GM21825 (cell line): Measurements from ENCODE around the gene COX19.

Experiments used
- ATAC-seq: cut with Tn5 transposase; IDR thresholded peaks from one replicate; pipeline ENCODE4 v1.9.1; 2021; ENCODE audit warnings: mild to moderate bottlenecking, moderate library complexity; ENCODE audit not compliant: unreplicated experiment

Gene COX19

DNA sequence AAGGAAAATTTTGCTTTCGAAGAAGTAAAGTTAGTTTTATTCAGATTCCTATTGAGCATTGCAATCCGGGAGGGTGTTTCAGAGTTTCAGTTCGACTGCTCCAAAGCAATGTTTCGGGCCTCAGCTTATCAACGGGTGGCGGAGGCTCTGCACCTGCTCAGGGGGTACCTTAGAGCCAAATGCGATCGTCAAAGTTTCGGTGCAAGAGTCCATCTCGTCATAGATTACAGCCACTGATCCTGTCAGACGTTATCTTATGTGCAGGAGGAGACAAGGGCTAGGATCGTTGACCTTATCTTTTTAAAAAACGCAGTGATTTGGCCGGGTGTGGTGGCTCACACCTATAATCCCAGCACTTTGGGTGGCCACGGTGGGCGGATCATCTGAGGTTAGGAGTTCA lies 3.8 kb upstream of the COX19 start:
- no peak for ATAC-seq

DNA sequence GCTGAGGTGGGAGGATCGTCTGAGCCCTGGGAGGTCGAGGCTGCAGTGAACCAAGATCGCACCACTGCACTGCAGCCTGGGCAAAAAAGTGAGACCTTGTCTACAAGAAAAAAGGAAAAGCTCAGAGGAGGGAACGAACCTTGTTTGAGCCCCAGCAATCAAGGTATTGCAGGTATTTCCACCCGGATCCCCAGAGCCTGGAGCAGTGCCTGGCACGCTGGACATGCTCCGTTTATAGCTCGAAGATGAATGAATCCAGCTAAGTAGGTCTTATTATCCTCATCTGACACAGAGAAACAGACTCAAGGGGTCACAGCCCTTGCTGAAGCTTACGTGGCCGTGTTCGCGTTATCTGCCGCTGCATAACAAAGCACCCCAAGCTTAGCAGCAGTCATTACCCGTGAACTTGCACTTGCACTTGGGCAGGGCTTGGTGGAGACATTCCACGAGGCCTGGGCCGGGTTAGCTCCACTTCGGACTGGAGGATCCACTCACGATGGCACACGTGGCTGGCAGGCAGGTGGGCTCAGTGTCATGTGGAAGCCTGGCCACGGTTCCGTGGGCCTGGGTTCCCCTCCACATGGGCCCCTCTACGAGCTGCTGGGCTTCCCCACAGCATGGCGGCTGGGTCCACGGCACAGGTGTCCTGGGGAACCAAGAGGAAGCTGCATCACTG lies 3.2 kb upstream of the COX19 start:
- no peak for ATAC-seq

DNA sequence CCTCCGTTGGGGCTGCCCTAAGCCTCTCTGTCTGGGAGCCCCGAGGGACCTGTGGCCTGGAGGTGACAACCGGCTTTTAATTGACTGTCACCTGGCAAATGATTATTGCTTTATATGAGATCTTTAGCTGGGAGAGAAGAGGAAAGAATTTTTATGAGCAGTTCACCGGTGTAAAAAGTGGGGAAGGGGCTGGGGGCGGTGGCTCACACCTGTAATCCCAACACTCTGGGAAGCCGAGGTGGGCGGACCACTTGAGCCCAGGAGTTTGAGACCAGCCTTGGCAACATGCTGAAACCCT lies 2.6 kb upstream of the COX19 start:
- ATAC-seq, result no peak

DNA sequence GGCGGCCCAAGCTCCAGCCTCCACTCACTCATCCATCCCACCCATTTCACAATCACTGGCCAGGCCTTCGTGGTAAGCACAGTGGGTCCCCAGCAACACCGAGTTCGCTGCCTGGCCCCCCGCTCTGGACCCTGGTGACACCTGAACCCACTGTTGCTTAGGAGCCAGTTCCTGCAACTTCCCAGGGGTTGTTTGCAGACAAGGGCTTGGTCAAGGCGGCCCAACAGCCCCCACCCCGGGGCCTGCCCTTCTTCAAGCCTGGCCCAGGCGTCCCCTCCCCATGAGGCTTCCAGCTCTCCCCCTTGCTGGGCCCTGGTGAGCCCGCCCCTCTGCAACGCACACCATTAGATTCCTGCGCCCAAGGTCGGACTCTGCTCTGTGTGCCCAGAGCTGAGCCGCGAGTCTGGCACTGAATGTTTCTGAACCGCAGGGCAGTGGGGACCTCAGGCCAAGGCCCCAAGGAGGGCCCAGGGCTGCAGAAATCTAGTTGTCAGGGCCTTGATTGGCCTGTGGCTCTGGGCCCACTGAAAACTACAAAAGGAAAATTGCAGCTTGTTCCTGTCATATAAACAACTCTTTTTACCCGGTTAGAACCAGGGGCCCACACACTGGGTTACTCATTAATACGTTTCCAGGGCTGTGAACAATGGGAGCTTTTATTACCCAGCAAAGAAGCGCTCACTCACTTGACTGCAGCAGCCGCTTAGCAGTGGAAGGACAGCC lies 2.1 kb upstream of the COX19 start:
- ATAC-seq, result peak; percentile 43

DNA sequence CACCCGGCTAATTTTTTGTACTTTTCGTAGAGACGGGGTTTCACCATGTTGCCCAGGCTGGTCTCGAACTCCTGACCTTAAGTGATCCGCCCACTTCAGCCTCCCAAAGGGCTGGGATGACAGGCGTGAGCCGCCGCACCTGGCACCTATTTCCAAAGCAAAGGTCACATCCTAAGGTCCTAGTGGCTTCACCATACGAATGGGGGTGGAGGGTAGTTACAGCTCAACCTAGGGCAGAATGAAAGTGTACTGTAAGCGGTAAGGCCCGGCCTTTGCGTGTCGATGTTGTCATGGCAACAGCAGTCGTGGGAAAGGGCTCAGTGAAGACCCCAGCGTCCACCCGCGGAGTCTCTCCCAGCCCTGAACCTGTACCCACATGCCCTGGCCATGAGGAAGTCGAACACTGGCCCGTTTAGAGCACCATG lies 1.6 kb upstream of the COX19 start:
- ATAC-seq, result no peak

DNA sequence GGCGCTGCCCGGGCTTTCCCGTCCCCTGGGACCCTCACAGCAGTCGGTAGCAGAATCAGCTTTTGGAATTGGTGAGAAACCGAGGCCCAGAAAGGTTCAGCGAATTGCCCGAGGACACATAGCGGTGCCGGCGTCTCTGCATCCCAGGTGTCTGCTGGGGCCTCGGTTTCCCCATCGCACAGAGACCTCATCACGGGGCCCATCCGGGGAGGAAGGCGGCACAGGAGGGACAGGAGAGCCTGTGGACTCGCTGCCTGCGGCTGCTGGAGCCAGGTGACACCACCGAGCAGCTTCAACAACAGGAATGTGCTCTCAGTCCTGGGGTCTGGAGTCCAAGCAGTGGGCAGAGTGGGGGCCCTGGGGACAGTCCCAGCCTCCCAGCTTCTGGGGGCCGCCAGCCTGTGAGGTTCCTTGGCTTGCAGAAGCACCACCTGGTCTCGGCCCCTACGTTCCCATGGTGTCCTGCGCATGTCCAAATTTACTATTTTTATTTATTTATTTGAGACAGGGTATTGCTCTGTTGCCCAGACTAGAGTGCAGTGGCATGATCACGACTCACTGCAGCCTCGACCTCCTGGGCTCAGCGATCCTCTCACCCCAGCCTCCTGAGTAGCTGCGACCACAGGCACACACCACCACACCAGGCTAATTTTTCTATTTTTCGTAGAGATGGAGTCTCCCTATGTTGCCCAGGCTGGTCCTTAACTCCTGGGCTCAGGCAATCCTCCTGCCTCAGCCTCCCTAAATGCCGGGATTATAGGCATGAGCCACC lies 539 bp upstream of the COX19 start:
- ATAC-seq, result no peak

DNA sequence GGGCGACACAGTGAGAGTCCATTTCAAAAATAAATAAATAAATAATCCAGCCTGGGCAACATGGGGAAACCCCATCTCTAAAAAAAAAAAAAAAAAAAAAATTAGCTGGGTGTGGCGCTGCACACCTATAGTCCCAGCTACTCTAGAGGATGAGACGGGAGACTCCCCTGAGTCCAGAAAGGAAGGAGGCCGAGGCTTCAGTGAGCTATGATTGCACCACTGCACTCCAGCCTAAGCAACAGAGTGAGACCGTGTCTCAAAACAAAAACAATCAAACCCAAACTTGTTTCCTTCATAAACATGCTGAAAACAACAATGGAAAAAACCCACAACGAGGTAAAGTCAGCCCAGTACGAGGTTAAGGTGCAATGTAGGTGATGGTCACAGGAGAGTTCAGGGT lies 1.2 kb downstream of the COX19 start:
- no peak for ATAC-seq

DNA sequence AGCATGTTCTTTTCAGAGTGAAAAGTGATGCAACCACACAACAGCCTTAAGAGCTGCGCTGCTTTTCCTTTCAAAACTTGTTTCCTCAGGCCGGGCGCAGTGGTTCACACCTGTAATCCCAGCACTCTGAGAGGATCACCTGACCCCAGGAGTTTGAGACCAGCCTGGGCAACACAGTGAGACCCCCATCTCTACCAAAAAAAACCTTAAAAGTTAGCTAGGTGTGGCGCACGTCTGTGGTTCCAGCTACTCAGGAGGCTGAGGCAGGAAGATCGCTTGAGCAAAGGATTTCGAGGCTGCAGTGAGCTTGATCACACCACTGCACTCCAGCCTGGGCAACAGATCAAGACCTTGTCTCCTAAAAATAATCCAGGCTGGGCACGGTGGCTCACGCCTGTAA lies 2.0 kb downstream of the COX19 start:
- no peak for ATAC-seq

DNA sequence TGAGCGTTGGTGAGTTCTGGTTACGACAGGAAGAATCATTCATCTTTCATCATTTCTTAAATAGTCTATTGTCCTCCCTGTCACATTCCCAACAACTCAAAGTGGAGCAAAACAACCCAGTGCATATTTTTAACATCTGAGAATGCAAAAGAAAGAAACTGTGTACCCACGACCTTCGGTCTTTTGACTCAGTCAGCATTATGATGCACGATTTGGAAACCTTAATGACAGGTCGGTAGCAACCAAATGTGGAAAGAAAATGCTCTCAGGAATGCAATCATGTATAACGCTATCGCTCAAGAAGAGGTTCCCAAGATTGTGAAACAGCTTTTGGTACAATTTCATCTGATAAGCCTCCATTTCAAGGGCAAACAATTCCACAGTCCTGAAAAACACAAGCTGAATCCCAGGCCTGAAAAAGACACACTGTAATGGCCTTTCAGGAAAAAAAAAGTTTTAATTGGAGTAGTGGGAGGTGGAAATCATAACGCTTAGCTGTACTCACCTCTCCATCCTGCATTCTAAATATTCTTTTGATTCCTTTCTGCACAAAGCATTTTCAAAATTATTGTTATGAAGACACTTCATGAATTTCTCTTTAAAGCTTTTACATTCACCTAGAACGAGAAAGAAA lies 2.6 kb downstream of the COX19 start:
- no peak for ATAC-seq

DNA sequence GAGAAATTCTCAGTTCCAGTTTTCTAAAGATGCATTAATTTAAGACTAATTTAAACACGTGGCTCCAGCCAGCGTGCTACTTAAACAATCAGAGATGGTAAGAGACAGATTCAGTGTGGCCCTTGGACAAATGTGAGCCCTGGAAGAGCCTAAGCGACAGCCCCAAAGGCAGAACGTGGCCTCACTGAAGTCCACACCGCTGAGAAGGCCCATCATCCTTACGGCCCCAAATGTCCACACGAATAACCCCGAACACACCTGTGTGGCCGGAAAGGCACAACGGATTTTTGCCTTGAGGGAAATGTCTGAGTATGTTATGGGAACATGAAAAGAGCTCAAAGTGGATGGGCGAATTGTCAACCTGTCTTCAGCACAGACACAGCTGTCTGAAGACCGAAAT lies 3.2 kb downstream of the COX19 start:
- ATAC-seq, result no peak

DNA sequence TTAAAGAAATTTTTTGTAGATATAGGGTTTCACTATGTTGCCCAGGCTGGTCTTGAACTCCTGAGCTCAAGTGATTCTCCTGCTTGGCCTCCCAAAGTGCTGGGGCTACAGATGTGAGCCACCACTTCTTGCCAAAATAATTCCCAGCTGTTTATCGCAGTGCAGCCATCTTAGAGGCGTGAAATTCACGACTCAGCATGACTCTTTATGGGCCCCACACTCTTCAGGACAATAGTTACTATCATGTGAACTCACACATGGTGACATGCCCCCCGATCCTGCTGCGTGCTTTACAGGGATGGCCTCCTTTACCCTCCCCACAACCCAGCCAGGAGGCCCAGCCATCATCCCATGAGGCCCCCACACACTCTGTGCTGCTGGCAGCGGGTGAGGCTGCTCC lies 4.6 kb downstream of the COX19 start:
- ATAC-seq, result no peak

DNA sequence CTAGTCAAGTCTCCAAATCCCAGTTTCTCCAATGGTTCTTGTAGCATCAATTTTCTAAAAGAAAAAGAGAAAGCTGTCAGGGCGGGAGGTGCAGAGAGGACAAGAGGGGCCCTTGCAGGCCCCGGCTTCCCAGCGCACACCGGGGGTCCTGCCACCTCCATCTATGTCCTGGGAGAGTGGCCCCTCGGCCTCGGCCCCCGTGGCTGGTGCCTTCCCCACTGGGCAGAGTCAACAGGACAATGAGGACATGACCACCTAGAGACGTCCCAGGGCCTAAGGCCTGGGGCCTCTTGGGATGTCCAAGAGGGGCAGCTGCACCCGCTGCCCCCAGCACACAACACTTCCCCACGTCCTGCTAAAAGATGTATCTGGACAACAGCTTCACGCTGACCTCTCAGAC lies 5.9 kb downstream of the COX19 start:
- ATAC-seq, result no peak

DNA sequence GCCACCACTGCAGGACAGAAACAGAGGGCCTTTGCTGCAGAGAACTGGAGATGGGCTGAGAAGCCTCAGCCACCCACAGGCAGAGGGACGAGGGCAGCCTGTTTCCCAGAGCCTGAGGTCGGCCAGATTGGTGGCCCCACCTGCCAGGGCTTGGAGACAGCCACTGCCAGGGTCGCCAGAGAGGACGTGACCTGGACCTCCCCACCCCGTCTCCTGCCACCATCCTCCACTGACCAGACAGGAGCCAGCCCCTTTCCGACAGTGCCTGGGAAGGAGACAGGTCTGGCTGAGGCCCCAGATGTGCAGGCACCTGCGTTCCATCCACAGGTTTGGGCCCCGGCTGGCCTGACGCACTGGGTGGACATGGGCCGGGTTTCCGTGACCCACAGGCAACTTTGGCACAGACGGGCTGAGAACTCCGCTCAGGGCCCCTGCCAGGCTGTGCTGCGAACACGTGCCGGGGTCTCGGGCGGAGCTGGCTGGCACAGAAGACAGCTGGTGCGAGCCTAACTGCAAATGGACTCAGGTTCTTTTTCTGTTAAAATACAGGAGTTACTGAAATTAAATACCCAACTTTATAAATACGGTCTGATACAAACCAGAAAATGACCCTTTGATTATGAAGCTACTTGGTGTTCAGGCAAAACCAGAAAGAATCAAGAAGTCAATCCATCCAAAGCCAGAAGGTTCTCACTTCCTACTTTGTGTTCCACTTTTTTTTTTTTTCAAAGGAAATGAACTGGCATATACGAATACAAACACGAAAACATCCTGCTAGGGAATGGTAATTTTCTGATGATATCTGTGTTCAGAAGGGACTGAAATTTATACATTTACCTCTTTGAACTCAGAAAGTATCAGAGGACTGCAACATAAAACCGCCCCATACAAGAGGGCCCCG lies 6.9 kb downstream of the COX19 start:
- no peak for ATAC-seq

DNA sequence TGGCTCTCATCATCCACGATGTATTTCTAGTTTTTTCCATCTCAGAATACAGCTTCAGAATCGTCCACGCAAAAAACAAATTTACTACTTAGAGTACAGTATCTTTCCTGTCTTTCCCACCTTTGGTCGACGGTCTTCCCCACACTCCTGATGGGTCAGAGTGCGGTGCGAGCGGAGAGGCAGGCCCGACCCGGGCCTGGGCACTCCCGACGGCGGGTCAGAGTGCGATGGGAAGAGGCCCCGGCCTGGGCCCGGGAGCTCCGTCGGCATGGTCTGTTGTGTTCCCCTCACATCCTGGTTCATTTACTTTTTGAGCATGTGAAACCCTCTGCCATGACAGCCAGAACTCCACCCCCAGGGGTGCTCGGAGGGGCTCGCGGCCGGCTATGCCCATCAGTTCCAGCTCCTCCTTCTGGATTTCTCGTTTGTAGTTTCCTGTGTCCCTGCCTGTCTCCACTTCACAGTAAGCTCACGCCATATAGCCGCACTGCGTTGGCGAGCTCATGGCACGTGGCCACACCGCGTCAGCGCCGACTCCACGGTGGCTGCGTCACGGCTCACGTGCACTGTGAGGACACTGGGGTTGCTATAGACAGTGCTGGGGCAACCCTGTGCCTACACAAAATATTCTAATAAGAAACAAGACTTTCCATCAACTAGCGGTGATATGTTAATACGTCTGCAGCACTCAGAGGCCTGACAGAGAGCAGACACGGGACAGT lies 7.8 kb downstream of the COX19 start:
- no peak for ATAC-seq

DNA sequence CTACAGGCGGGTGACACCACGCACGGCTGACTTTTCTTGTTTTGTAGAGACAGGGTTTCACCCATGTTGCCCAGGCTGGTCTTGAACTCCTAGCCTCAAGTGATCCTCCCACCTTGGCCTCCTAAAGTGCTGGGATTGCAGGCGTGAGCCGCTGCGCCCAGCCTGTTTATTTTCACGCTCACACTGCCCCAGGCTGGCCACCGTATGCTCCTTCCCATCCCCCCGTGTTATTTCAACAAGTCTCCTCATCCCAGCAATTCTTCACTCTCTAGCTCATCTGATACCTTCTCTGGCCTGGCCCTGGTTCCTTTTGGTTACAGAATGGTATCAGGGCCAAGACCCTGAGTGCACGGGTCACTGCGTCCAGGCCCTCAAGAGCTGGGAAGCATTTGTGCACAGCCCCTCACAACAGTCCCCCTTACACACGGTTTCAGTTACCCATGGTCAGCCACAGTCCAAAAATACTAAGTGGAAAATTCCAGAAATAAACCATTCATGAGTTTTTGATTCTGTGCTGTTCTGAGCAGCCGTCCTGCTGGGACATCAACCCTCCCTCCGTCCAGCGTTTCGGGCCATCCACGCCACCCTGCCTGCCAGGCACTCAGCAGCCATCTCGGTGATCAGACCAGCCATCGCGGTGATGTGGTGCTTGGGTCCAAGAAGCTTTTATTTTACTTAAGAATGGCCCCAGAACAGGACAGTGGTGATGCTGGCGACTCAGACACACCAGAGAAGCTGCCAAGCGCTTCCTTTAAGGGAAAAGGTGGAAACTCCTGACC lies 8.9 kb downstream of the COX19 start:
- ATAC-seq, result no peak

DNA sequence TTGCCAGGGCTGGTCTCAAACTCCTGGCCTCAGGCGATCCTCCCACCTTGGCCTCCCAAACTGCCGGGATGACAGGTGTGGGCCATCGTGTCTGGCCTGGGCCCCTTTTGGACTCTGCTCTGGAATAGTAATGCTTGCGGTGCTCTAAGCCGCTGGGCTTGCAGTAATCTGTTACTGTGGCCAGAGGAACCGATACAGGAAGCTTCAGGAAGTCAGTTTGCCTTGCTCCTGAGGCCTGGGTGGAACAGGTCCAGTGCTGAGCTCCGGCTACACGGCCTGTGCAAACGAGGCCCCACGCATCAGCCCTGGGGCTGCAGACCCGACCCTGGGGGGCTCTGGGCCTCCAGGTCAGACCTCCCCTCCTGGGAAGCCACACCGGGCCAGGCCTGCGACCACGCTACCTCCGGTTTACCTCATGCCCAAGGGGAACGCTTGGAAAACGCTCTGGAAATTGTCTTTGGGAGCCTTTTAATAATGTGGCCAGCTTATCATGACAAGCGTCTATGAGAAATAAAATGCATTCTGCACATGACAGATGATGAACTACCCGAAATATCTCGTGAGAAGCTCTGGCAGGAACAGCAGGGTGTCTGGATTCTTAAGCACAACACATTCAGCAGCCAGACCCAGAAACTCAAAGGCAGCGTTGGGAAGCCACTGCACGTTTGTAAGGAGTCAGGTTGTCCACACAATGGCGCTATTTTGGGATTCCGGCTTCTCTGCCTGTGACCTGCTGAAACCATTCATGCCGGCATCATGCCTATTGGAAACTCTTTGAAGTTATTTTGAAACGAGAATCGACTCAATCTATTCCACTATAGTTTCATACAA lies 10.7 kb downstream of the COX19 start:
- ATAC-seq, result no peak

DNA sequence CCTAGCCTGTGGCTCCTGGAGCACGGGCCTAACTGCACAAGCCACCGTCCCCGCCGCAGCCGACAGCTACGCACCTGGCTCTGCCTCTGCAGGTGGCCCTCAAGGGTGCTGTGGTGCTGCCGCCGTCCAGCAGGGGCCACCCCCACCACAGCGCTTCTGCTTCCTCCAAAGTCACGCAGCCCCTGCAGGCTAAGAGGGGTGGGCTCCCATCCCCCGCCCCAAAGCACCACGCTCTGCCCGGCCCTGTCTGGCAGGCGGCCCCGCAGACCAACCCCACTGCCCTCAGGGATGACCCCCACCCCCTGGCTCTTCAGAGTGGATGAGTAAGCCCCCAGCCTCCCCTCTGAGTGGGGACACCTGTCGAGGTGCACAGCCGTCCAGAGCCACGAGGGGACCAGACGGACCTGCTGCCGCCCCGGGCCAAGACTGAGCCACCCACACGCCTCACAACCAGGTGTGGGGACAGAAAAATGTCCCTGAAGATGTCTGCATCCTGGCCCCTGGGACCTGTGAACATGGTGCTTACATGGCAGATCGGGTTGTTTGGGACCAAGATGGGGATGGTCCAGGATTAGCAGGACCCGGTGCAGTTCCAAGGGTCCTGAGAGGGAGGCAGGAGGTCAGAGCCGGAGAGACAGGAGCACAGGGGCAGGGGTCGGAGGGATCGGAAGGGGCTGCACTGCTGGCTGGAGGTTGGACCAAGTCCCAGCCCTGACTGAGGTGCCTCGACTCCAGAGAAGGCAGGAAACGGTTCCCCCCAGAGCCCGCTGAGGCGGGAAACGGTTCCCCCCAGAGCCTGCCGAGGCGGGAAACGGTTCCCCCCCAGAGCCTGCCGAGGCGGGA lies 11.9 kb downstream of the COX19 start:
- ATAC-seq, result no peak
